A549 (cell line): ENCODE results near the gene TMEM132D. TPM values are rescaled to one million over a fixed set of nuclear protein-coding genes. Genes with fewer than 3 reads are reported as not detected.

Experiments
- ATAC-seq, 2 experiments: fragments of 200-7000 bp in 1 of 2; fragments of >200 bp in 1 of 2; cut with Nextera tagmentation in 1 of 2; cut with Tn5 transposase in 1 of 2; 3 replicates each; pipeline versions ENCODE4 v1.8.0 to v1.9.1; 2018 to 2020; ENCODE audit warnings: mild to moderate bottlenecking in 1 of 2, moderate library complexity in 1 of 2
- CTCF ChIA-PET: fragments of 300-600 bp; sonication (Branson Sonifier 250); formaldehyde crosslinking; extraction: SDS; loops from one replicate; lab custom pipeline; 2021; ENCODE audit warnings: antibody characterized with exemption, inconsistent platforms; lab: Yijun Ruan, JAX
- POLR2A ChIA-PET: fragments of 350-600 bp; formaldehyde crosslinking; extraction: SDS; loops from one replicate; lab custom pipeline; 2021; ENCODE audit warnings: antibody characterized with exemption, inconsistent platforms; lab: Yijun Ruan, JAX
- DNase-seq, 2 experiments: peaks; one replicate each; pipeline versions ENCODE4 v3.0.0 to v3.0.0-alpha.2; 2011 to 2016; ENCODE audit warnings: low read depth in 1 of 2, low spot score in 1 of 2
- FAIRE-seq: peaks from 2 replicates; lab custom pipeline; 2011; peaks lifted over from hg19 to GRCh38; lab: Jason Lieb, UNC
- H3K27ac ChIP-seq, 2 experiments: fragments of >200 bp; sonication (Bioruptor Twin); formaldehyde crosslinking; 3 replicates each; pipeline ENCODE4 v1.5.1; 2016 to 2017
- H3K4me1 ChIP-seq: fragments of >200 bp; sonication (Bioruptor Twin); formaldehyde crosslinking; 3 replicates; pipeline ENCODE4 v1.6.1; 2016
- H3K4me2 ChIP-seq: fragments of >200 bp; sonication (Bioruptor Twin); formaldehyde crosslinking; 3 replicates; pipeline ENCODE4 v1.6.1; 2016
- H3K4me3 ChIP-seq: fragments of >200 bp; sonication (Bioruptor Twin); formaldehyde crosslinking; 3 replicates; pipeline ENCODE4 v1.5.1; 2016
- H3K9me3 ChIP-seq: fragments of >200 bp; sonication (Bioruptor Twin); formaldehyde crosslinking; 3 replicates; pipeline ENCODE4 v1.6.1; 2016
- ATOH8 ChIP-seq: fragments of 250-450 bp; sonication (Bioruptor Pico); IDR thresholded peaks from 2 replicates; pipeline ENCODE4 v1.5.0; 2020; ENCODE audit warnings: low read depth, mild to moderate bottlenecking, moderate library complexity
- BCL3 ChIP-seq: fragments of >200 bp; sonication (Bioruptor Twin); formaldehyde crosslinking; IDR thresholded peaks from 3 replicates; pipeline ENCODE4 v1.6.1; 2016
- CHD4 ChIP-seq: fragments of 200-600 bp; sonication (generic); IDR thresholded peaks from 2 replicates; pipeline ENCODE4 v1.6.1; 2016; ENCODE audit warnings: antibody characterized with exemption, mild to moderate bottlenecking, borderline replicate concordance
- CTCF ChIP-seq: fragments of >200 bp; sonication (Bioruptor Twin); formaldehyde crosslinking; IDR thresholded peaks from 3 replicates; pipeline ENCODE4 v1.5.1; 2016
- EHMT2 ChIP-seq: fragments of 200-600 bp; sonication (generic); IDR thresholded peaks from 2 replicates; pipeline ENCODE4 v1.6.1; 2016; ENCODE audit warnings: antibody characterized with exemption, low read depth, mild to moderate bottlenecking, moderate library complexity
- FOSL2 ChIP-seq, 2 experiments: fragments of 450-650 bp in 1 of 2; fragments of >200 bp in 1 of 2; sonication (Bioruptor Twin) in 1 of 2; formaldehyde crosslinking; IDR thresholded peaks; 2 replicates each; pipeline versions ENCODE4 v1.5.0 to v1.6.1; 2016 to 2020; ENCODE audit warnings: mild to moderate bottlenecking in 1 of 2, moderate library complexity in 1 of 2
- GATA3 ChIP-seq: IDR thresholded peaks from 2 replicates; pipeline ENCODE4 v1.6.1; 2012; ENCODE audit warnings: borderline replicate concordance
- HEYL ChIP-seq: fragments of 250-450 bp; sonication (Bioruptor Pico); IDR thresholded peaks from 2 replicates; pipeline ENCODE4 v1.8.0; 2021; ENCODE audit warnings: mild to moderate bottlenecking, moderate library complexity
- HOXB5 ChIP-seq: fragments of 250-450 bp; sonication (Bioruptor Pico); IDR thresholded peaks from 2 replicates; pipeline ENCODE4 v1.5.0; 2020; ENCODE audit warnings: mild to moderate bottlenecking, moderate library complexity
- JUN ChIP-seq, 2 experiments: fragments of >200 bp; sonication (Bioruptor Twin); formaldehyde crosslinking; IDR thresholded peaks; 2 replicates in 1 of 2; 3 replicates in 1 of 2; pipeline ENCODE4 v1.6.1; 2016 to 2017
- JUNB ChIP-seq: fragments of >200 bp; sonication (Bioruptor Twin); formaldehyde crosslinking; IDR thresholded peaks from 2 replicates; pipeline ENCODE4 v1.6.1; 2016
- KDM1A ChIP-seq: fragments of 200-600 bp; sonication (generic); IDR thresholded peaks from 2 replicates; pipeline ENCODE4 v1.6.1; 2016; ENCODE audit warnings: low read depth, mild to moderate bottlenecking
- KDM5A ChIP-seq: fragments of 200-600 bp; sonication (generic); IDR thresholded peaks from 2 replicates; pipeline ENCODE4 v1.6.1; 2016; ENCODE audit warnings: antibody characterized with exemption, mild to moderate bottlenecking
- MAFK ChIP-seq: fragments of 450-650 bp; IDR thresholded peaks from 2 replicates; pipeline ENCODE4 v1.6.1; 2014; ENCODE audit not compliant: partially characterized antibody
- MAX ChIP-seq: IDR thresholded peaks from 2 replicates; pipeline ENCODE4 v1.6.1; 2012
- MYC ChIP-seq: IDR thresholded peaks from 2 replicates; pipeline ENCODE4 v1.6.1; 2012; ENCODE audit warnings: mild to moderate bottlenecking, inconsistent platforms, low read length, improper control_type of control experiment, borderline replicate concordance
- NFE2L2 ChIP-seq: fragments of 150-350 bp; conservative IDR thresholded peaks from 2 replicates; pipeline ENCODE4 v1.6.1; 2014; ENCODE audit warnings: low read length
- NPAS2 ChIP-seq: fragments of 250-450 bp; sonication (Bioruptor Pico); IDR thresholded peaks from 2 replicates; pipeline ENCODE4 v1.8.0; 2022; ENCODE audit warnings: mild to moderate bottlenecking, moderate library complexity, borderline replicate concordance
- NR3C1 ChIP-seq: fragments of >200 bp; sonication (Bioruptor Twin); formaldehyde crosslinking; IDR thresholded peaks from 3 replicates; pipeline ENCODE4 v1.6.1; 2017
- PBX3 ChIP-seq: IDR thresholded peaks from 2 replicates; pipeline ENCODE4 v1.6.1; 2012
- SMC3 ChIP-seq: fragments of >200 bp; sonication (Bioruptor Twin); formaldehyde crosslinking; IDR thresholded peaks from 3 replicates; pipeline ENCODE4 v1.6.1; 2018; ENCODE audit warnings: inconsistent platforms
- SREBF2 ChIP-seq: fragments of 450-650 bp; IDR thresholded peaks from 2 replicates; pipeline ENCODE4 v1.6.1; 2014; ENCODE audit warnings: mild to moderate bottlenecking, moderate library complexity
- TP53 ChIP-seq: fragments of 250-450 bp; sonication (Bioruptor Pico); IDR thresholded peaks from 2 replicates; pipeline ENCODE4 v1.5.0; 2021; ENCODE audit warnings: mild to moderate bottlenecking, moderate library complexity
- USF2 ChIP-seq: fragments of 450-650 bp; IDR thresholded peaks from 2 replicates; pipeline ENCODE4 v1.6.1; 2014; ENCODE audit warnings: antibody characterized with exemption
- ZC3H11A ChIP-seq: fragments of 450-650 bp; IDR thresholded peaks from 2 replicates; pipeline ENCODE4 v1.6.1; 2014; ENCODE audit warnings: antibody characterized with exemption, mild to moderate bottlenecking
- ZFP36 ChIP-seq: fragments of 450-650 bp; IDR thresholded peaks from 2 replicates; pipeline ENCODE4 v1.6.1; 2014; ENCODE audit warnings: borderline replicate concordance; ENCODE audit not compliant: partially characterized antibody
- WGBS: methylation state at CpG from one replicate; pipeline ENCODE4 v1.1.6; 2017; ENCODE audit errors: missing lambda C conversion rate; 5-methylcytosine and 5-hydroxymethylcytosine counted together
- polyA plus RNA-seq, 4 experiments: library from polyadenylated mRNA; depleted of rRNA in 3 of 4; stranded (reverse); fragments of >200 nt; fragmentation: RNase III in 1 of 4; extraction: RNeasy Plus Mini Kit Qiagen cat#74134 plus additional on column Dnase treatment in 1 of 4; gene quantifications; 2 replicates in 3 of 4; 3 replicates in 1 of 4; pipeline ENCODE4 v1.2.3, GENCODE V29; 2011 to 2017

Gene TMEM132D
- polyA plus RNA-seq, 2 of the 4 experiments (the other 2 are of a cell fraction), result not detected

- TF ChIP-seq NPAS2 (CRISPR knock-in tag) (no peak), JUN (IDR thresholded peaks at IDR 0.05) (no peak), ZFP36 (no peak)
Measured at GRCh38 chr12:129152351-129153104, 751.3 kb downstream of the TMEM132D start (continued).

- Histone ChIP-seq H3K9me3 (no peaks in the 10 kb centered on the region), H3K4me3 (no peak overlapping the region)
- FAIRE-seq (no peak), DNase-seq (no peak)
- CTCF ChIA-PET, result no interaction called here
- TF ChIP-seq USF2, result no peak
- no peak for TF ChIP-seq ZFP36
- no peak for TF ChIP-seq ZC3H11A
- TF ChIP-seq, all 56 proteins: peak for 0
- no peaks in the 10 kb centered on the region for H3K4me1 ChIP-seq
- 9% methylated on average over 11 of the region's 11 CpGs for WGBS
- no peak for ATAC-seq
- no peak overlapping the region for H3K27ac ChIP-seq
- H3K4me2 ChIP-seq, result no peak overlapping the region
- POLR2A ChIA-PET, result no interaction called here
Measured at GRCh38 chr12:129150721-129151120, 753.1 kb downstream of the TMEM132D start.

GRCh38 chr12:129145381-129145780 lies 758.4 kb downstream of the TMEM132D start:
- TF ChIP-seq MAFK (no peak), NR3C1 (no peak), HEYL (CRISPR knock-in tag) (no peak), BCL3 (no peak), KDM5A (no peak), TP53 (CRISPR knock-in tag) (no peak), HOXB5 (CRISPR knock-in tag) (no peak), ATOH8 (CRISPR knock-in tag) (no peak), GATA3 (no peak), SREBF2 (no peak)
- TF ChIP-seq, all 56 proteins: peak for 0
- Histone ChIP-seq H3K27ac (no peak overlapping the region), H3K4me2 (no peak overlapping the region), H3K9me3 (no peaks in the 10 kb centered on the region), H3K4me3 (no peak overlapping the region), H3K4me1 (no peaks in the 10 kb centered on the region)
- 40% methylated on average over 7 of the region's 7 CpGs for WGBS
- FAIRE-seq (no peak), ATAC-seq (no peak), DNase-seq (no peak)
- CTCF ChIA-PET, result no interaction called here
- POLR2A ChIA-PET, result no interaction called here

GRCh38 chr12:129138776-129139175 lies 765.0 kb downstream of the TMEM132D start:
- ChIA-PET POLR2A (no interaction called here), CTCF (no interaction called here)
- 12% methylated on average over 4 of the region's 4 CpGs for WGBS
- Histone ChIP-seq H3K4me1 (no peaks in the 10 kb centered on the region), H3K27ac (no peak overlapping the region), H3K4me2 (no peak overlapping the region), H3K9me3 (no peaks in the 10 kb centered on the region), H3K4me3 (no peak overlapping the region)
- ATAC-seq (no peak), DNase-seq (no peak), FAIRE-seq (no peak)
- TF ChIP-seq ZFP36 (no peak), KDM1A (no peak), SMC3 (no peak), CHD4 (no peak), FOSL2 (IDR thresholded peaks at IDR 0.05) (no peak), FOSL2 (CRISPR knock-in tag; IDR thresholded peaks at IDR 0.05) (no peak), JUNB (no peak), CTCF (no peak), MAX (no peak), NFE2L2 (no peak), EHMT2 (no peak), PBX3 (no peak), SREBF2 (no peak), JUN (IDR thresholded peaks at IDR 0.05) (no peak), MYC (no peak)
